DMS 273 (cell line): ENCODE measurements around the gene GALT.
A peak's percentile ranks its signal among the peaks of the same experiment; 100 is the strongest.
"Not testable (repeated sequence)": the region's sequence is repeated elsewhere in the genome, so short reads cannot be mapped to it uniquely, and the experiment has no call there.

Experiments
- DNase-seq: peaks from one replicate; lab custom pipeline; 2025; ENCODE audit not compliant: unreplicated experiment; lab: John Stamatoyannopoulos, UW

The GALT gene

DNA sequence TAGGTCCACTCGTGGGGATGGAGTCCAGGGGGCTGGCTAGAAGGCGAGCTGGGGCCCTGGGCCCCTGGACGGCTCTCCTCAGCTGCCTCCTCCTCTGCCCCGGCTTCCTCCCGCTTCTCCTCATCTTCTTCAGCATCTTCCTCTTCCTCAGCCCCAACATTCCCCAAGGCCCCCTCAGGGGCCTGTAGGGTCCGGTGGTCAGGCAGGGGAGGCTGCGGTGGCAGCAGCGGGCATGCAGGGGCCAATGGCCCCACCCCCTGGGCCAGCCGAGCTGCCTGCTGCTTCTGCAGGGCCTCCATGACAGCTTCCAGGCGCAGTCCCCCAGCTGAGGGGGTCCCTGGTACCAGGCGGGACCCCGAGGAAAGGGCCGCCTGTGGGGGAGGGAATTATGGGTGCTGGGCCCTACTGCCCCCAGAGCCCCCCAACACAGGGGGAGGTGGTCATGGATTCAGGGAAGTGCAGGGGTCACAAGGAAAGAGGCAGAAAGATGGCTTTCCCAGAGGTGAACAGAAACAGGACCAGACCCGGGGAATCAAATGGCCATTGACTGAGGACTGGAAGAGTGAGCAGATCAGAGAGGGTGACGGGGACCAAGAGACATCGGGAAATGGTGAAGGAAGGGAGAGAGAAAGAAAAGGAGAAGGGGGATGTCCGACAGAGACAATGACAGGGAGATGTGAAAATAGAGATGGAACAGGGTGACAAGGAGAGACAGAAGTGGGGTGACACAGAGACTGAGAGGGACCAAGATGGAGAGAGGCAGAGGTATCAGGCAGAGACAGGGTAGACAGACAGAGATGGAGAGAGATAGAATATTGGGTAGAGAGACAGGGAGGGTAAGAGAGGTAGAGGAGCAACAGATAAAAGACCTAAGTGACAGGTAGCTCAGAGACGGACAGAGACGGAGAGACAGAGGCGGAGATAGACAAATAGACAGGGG, 18.5 kb upstream of the GALT start:
- no peak for DNase-seq

DNA sequence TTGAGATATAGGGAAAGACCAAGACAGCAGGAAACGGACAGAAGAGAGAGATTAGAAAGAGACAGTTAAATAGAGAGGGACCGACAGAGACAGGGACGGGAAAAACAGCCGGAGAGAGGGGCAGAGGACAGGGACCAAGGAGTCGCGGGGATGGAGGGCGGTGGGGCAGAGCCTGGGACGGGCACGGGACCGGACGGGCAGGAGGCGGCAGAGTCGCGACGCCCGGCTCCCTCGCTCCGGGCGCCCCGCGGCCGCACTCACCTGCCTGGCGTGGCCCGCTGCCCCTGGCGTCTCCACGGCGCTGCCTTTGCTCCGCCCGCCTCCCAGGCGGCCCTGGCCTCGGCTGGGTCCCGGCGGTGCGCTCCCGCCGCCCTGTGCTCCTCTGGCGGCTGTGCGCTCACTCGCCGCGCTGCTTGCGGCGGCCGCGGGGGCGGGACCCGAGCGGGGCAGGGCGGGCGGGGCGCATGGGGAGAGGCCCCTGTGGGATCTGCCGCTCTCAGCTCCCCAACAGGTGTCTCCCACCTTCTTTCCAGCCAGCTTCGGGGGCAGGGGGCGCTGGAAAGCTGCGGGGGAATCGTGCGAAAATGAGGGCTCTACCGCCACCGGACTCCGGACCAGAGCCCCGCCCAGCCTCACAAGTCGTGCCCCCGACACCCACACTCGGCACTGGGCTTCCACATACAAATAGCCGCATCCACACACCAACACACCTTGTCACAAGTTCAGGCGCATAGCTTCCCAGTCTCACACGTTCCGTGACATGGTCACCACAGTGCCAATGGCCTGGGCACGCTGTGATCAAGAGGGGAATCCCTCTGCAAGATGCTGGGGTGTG, 17.6 kb upstream of the GALT start, which contains the start of gene ARID3C:
ARID3C (minus strand) TSS at position 411 of the 835 bp plus-strand sequence. CDS start 1,052 bp downstream, outside the sequence.
- DNase-seq: peak; percentile 73

- DNase-seq: no peak
Observed at GRCh38 chr9:34629491-34629808, 17.0 kb upstream of the GALT start.

GRCh38 chr9:34630402-34631154, 15.9 kb upstream of the GALT start:
- DNase-seq: peak; percentile 45

DNA sequence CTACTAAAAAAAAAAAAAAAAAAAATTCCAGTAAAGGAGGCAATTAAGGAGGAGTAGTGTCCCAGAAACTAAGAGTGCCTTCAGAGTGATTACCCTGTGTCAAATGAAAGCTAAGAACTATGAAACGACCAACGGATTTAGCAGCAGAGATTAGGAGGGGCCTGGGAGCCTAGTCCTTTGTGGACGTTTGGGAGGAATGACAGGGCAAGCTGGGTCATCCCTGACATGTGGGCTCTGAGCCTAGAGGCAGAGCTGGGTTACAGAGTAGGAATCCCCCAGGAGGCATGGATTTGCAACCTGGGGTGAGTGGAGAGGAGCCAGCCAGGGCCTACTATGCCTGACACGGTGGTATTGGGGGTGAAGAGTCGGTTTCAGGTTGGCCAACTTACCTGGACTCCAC, 13.3 kb upstream of the GALT start:
- no peak for DNase-seq

GRCh38 chr9:34633851-34634550, 12.5 kb upstream of the GALT start:
- DNase-seq: peak; percentile 82

DNA sequence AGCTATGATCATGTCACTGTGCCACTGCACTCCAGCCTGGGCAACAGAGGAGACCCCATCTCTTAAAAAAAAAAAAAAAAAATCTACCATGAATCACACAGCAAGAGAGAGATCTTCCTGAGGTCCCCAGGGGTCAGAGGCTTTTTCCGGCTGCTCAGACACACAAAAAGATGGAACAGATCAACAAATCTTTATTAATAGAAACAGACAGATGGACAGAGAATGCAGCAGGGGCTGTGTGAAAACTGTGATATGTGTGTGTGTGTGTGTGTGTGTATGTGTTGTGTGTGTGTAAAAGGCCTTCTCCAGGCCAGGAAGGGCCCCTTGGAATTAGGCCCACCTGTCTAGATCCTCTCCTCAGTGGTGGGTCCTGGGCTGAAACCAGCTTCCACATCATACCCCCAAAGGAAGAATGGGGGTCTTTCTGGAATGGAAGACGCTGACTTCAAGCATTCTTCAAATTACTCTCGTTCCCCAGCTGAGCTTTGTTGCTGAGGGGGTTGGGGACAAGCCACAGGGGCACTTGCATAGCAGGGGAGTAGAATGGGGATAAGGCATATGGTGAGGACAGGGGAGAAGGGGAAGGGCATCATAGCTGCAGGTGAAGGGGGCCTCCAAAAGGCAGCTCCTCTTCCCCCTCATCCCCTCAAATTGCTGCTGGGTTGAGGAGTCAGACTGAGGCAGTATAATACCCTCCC, 11.8 kb upstream of the GALT start:
- no peak for DNase-seq

GRCh38 chr9:34635556-34635955, 10.9 kb upstream of the GALT start:
- no peak for DNase-seq

GRCh38 chr9:34636791-34637355, 9.6 kb upstream of the GALT start:
- peak; percentile 49 for DNase-seq

- DNase-seq: peak; percentile 98
Observed at GRCh38 chr9:34637356-34638137, 8.9 kb upstream of the GALT start, which contains the start of gene SIGMAR1. Gene SIGMAR1 (minus strand): TSS chr9:34637787. CDS start chr9:34637697, 90 bp downstream.

DNA sequence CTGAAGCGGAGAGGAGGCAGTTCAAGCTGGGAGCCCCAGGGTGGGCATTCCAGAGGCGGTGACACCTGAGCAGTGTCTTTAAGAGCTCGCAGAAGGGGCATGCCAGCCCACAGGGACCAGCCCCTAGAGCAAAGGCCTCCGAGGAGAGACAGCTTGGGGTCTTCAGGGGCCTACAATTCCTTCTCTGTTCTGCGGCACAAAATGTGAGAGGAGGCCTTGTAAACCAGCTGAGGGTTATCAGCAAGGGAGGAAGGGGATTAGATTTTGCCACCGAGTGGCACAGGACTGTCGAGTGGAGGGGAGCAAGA, 8.4 kb upstream of the GALT start:
- no peak for DNase-seq

GRCh38 chr9:34639322-34639721, 7.2 kb upstream of the GALT start:
- not testable (repeated sequence) for DNase-seq

- DNase-seq: no peak
Observed at GRCh38 chr9:34642679-34643078, 3.8 kb upstream of the GALT start.

GRCh38 chr9:34644766-34645314, 1.6 kb upstream of the GALT start:
- DNase-seq: no peak

DNA sequence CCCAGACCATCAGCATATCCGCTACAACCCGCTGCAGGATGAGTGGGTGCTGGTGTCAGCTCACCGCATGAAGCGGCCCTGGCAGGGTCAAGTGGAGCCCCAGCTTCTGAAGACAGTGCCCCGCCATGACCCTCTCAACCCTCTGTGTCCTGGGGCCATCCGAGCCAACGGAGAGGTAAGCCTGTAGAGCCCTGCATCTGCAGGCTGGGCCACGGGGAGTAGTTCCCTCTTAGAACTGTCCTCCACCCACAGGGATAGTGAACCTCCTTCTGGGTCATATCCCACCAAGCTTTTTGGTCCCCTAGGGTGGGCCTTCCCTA, 569 bp downstream of the GALT start:
- DNase-seq: no peak

DNA sequence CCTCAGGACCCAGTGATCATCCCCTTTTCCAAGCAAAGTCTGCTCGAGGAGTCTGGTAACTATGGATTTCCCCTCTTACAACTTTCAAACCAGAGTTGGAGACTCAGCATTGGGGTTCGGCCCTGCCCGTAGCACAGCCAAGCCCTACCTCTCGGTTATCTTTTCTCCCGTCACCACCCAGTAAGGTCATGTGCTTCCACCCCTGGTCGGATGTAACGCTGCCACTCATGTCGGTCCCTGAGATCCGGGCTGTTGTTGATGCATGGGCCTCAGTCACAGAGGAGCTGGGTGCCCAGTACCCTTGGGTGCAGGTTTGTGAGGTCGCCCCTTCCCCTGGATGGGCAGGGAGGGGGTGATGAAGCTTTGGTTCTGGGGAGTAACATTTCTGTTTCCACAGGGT, 1.2 kb downstream of the GALT start:
- DNase-seq: no peak

DNA sequence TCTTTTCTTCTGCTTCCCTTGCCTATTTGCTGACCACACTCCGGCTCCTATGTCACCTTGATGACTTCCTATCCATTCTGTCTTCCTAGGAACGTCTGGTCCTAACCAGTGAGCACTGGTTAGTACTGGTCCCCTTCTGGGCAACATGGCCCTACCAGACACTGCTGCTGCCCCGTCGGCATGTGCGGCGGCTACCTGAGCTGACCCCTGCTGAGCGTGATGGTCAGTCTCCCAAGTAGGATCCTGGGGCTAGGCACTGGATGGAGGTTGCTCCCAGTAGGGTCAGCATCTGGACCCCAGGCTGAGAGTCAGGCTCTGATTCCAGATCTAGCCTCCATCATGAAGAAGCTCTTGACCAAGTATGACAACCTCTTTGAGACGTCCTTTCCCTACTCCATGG, 2.2 kb downstream of the GALT start:
- DNase-seq: no peak

- no peak for DNase-seq
Observed at GRCh38 chr9:34650816-34651215, 4.3 kb downstream of the GALT start.

- DNase-seq: no peak
Observed at GRCh38 chr9:34651321-34651720, 4.8 kb downstream of the GALT start.
